OCI-LY3 (cell line): Measurements from ENCODE around the gene HOXA6.

ENCODE experiments used
- H2AFZ ChIP-seq: fragments of 200-600, 300-600 bp; shearing (Covaris generic); 2 replicates; pipeline ENCODE4 v1.6.0; 2014; ENCODE audit warnings: antibody characterized with exemption, low read depth, low read length
- H3K27ac ChIP-seq: fragments of 200-600, 300-600 bp; sonication (generic); 2 replicates; pipeline ENCODE4 v1.5.1; 2014; ENCODE audit warnings: mild to moderate bottlenecking, low read length, moderate library complexity, mixed read lengths
- H3K27me3 ChIP-seq: fragments of 200-600, 300-600 bp; sonication (generic); 2 replicates; pipeline ENCODE4 v1.6.1; 2014; ENCODE audit warnings: low read depth, low read length, mixed read lengths
- H3K36me3 ChIP-seq: fragments of 200-600, 300-600 bp; sonication (generic); replicated peaks from 2 replicates; pipeline ENCODE3; 2014; ENCODE audit warnings: low read depth, low read length, mixed read lengths
- H3K4me1 ChIP-seq: fragments of 300-600, 200-600 bp; sonication (generic); 2 replicates; pipeline ENCODE4 v1.6.1; 2014; ENCODE audit warnings: low read length, mixed read lengths
- H3K4me2 ChIP-seq: fragments of 200-600, 300-600 bp; sonication (generic); 2 replicates; pipeline ENCODE4 v1.6.1; 2014; ENCODE audit warnings: low read length, mixed read lengths
- H3K4me3 ChIP-seq: fragments of 300-600, 200-600 bp; sonication (generic); 2 replicates; pipeline ENCODE4 v1.5.1; 2014; ENCODE audit warnings: antibody characterized with exemption, mild to moderate bottlenecking, low read length, moderate library complexity
- H3K79me2 ChIP-seq: fragments of 300-600, 200-600 bp; shearing (Covaris generic); 2 replicates; pipeline ENCODE4 v1.6.1; 2014; ENCODE audit warnings: mild to moderate bottlenecking, low read length, mixed read lengths
- H3K9ac ChIP-seq: fragments of 300-600, 200-600 bp; shearing (Covaris generic); 2 replicates; pipeline ENCODE4 v1.6.0; 2014; ENCODE audit warnings: mild to moderate bottlenecking, low read length, moderate library complexity
- H3K9me3 ChIP-seq: fragments of 200-600, 300-600 bp; shearing (Covaris generic); 2 replicates; pipeline ENCODE4 v1.6.1; 2014; ENCODE audit warnings: low read length, mixed read lengths; ENCODE audit not compliant: insufficient read depth
- H4K20me1 ChIP-seq: fragments of 200-600, 300-600 bp; sonication (generic); 2 replicates; pipeline ENCODE4 v1.6.1; 2016; ENCODE audit warnings: low read length, mixed read lengths; ENCODE audit not compliant: insufficient read depth
- CTCF ChIP-seq: fragments of 200-600, 300-600 bp; sonication (generic); IDR thresholded peaks from 2 replicates; pipeline ENCODE4 v1.5.1; 2014; ENCODE audit warnings: antibody characterized with exemption, low read length, low read depth
- EZH2phosphoT487 ChIP-seq: fragments of 200-600 bp; shearing (Covaris generic); IDR thresholded peaks from 2 replicates; pipeline ENCODE4 v1.6.1; 2018; ENCODE audit warnings: antibody characterized with exemption, mixed run types, low read depth

The HOXA6 gene

GRCh38 chr7:27128034-27128433, 19.5 kb downstream of the HOXA6 start:
- Histone ChIP-seq H3K79me2 (no peaks in the 10 kb centered on the region), H3K27ac (no peak overlapping the region), H3K9me3 (no peaks in the 10 kb centered on the region), H4K20me1 (no peaks in the 10 kb centered on the region), H3K4me3 (no peak overlapping the region), H3K4me2 (no peak overlapping the region), H3K9ac (no peak overlapping the region), H2AFZ (no peak overlapping the region), H3K27me3 (no peaks in the 10 kb centered on the region; the same call in 1 of the 2 replicates), H3K4me1 (no peaks in the 10 kb centered on the region), H3K36me3 (no peaks in the 10 kb centered on the region)
- TF ChIP-seq EZH2phosphoT487 (no peak), CTCF (no peak)

GRCh38 chr7:27126596-27127327, 20.8 kb downstream of the HOXA6 start:
- H3K4me3 ChIP-seq = no peak overlapping the region

GRCh38 chr7:27125986-27126394, 21.6 kb downstream of the HOXA6 start:
- Histone ChIP-seq H3K27ac (no peak overlapping the region), H3K9ac (no peak overlapping the region), H3K4me1 (no peaks in the 10 kb centered on the region), H2AFZ (no peak overlapping the region), H4K20me1 (no peaks in the 10 kb centered on the region), H3K9me3 (no peaks in the 10 kb centered on the region), H3K4me2 (no peak overlapping the region), H3K27me3 (no peaks in the 10 kb centered on the region; the same call in 1 of the 2 replicates), H3K36me3 (no peaks in the 10 kb centered on the region), H3K4me3 (no peak overlapping the region), H3K79me2 (no peaks in the 10 kb centered on the region)
- TF ChIP-seq EZH2phosphoT487 (no peak), CTCF (no peak)

More at GRCh38 chr7:27126596-27127327, 20.8 kb downstream of the HOXA6 start:
- Histone ChIP-seq H3K4me2 (no peak overlapping the region), H3K27me3 (no peaks in the 10 kb centered on the region; the same call in 1 of the 2 replicates), H3K4me1 (no peaks in the 10 kb centered on the region), H3K36me3 (no peaks in the 10 kb centered on the region), H3K9ac (no peak overlapping the region), H3K79me2 (no peaks in the 10 kb centered on the region), H4K20me1 (no peaks in the 10 kb centered on the region), H3K27ac (no peak overlapping the region), H2AFZ (no peak overlapping the region), H3K9me3 (no peaks in the 10 kb centered on the region)
- TF ChIP-seq EZH2phosphoT487 (no peak), CTCF (no peak)

- Histone ChIP-seq H3K9ac (no peak overlapping the region), H2AFZ (no peak overlapping the region), H3K9me3 (no peaks in the 10 kb centered on the region), H3K36me3 (no peaks in the 10 kb centered on the region), H3K27ac (no peak overlapping the region), H3K4me3 (no peak overlapping the region), H3K27me3 (no peaks in the 10 kb centered on the region; the same call in 1 of the 2 replicates), H3K4me1 (no peaks in the 10 kb centered on the region), H3K79me2 (no peaks in the 10 kb centered on the region), H4K20me1 (no peaks in the 10 kb centered on the region), H3K4me2 (no peak overlapping the region)
- TF ChIP-seq CTCF (no peak), EZH2phosphoT487 (no peak)
Observed at GRCh38 chr7:27124902-27125689, 22.5 kb downstream of the HOXA6 start.
